Activated CD4-positive, alpha-beta T cell treated with anti-CD3 and anti-CD28 coated beads, Interleukin-2, amount 50 U/mL, for 24 hours (primary cell): Measurements from ENCODE around the gene CPNE5.

Source experiments
- DNase-seq, 2 donors: peaks; one replicate each; pipeline ENCODE4 v3.0.0-alpha.2; 2020; ENCODE audit warnings: low read depth in 1 of 2, low spot score in 1 of 2

The CPNE5 gene

GRCh38 chr6:36836111-36837021, 2.9 kb downstream of the CPNE5 start:
- DNase-seq: no peak

- DNase-seq: no peak
Observed at GRCh38 chr6:36834576-36835341, 4.5 kb downstream of the CPNE5 start.

DNA sequence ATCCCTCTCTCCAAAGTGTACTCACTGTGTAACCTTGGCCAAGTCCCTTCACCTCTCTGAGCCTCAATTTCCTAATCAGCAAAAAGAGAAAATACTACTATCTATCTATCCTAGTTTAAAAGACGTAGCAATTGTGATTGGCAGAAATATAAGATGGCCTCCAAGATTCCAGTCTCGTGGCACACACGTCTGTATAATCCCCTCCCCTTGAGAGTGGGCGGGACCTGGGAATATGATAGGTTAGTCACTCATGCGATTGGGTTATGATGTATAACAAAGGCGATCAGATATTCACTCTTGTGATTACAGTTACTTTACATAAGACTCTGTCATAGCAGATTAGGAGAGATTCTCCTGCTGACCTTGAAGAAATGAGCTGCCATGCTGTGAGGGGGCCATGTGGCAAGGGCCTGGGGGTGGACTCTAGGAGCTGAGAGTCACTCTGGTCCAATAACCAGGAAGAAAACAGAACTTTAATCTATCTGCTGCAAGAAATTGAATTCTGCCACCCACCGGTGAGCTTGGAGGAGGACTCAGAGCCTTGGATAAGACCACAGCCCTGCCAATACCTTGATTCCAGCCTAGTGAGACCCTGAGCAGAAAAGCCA, 6.0 kb downstream of the CPNE5 start:
- DNase-seq: no peak

GRCh38 chr6:36832313-36832712, 6.9 kb downstream of the CPNE5 start:
- no peak for DNase-seq

GRCh38 chr6:36830577-36830976, 8.7 kb downstream of the CPNE5 start:
- no peak for DNase-seq

- no peak for DNase-seq
Observed at GRCh38 chr6:36829919-36830544, 9.2 kb downstream of the CPNE5 start.

DNA sequence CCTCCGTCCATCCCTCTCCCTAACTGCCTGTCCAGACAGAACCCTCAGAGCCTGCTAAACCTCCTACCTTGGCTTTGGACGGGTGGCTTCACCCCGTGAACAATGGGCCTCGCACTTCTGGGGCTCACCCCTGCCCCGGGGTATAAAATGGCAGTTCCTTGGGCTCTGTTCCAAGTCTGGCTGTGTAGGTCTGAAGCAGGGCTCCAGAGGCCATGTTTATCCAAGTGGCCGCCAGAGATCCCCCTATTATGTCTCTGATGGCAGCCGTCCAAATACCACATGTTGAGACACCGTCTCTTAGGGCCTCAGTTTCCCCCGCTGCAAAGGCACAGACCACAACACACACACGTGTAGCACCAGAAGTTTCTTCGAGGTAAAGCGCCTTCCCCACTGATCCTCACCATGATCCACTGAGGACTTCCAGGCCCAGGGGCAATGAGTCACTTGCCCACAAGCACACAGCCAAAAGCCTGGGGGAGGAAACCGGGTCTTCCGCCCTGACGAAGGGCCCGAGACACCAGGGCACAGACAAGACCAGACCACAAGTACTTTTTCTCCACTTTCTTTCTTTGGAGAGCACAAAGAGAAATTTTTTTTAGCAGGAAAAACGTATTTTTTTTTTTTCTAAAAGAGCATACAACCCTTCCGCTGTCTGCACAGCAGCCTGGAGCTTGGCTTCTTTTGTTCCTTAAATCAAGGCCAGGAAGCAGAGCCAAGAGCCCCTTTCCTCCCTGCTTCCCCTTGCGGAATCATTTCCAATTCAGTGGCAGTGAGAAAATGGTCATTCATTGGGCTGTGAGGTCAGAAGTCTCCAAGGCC, 11.8 kb downstream of the CPNE5 start:
- DNase-seq: no peak

GRCh38 chr6:36826520-36827227, 12.6 kb downstream of the CPNE5 start:
- no peak for DNase-seq

DNA sequence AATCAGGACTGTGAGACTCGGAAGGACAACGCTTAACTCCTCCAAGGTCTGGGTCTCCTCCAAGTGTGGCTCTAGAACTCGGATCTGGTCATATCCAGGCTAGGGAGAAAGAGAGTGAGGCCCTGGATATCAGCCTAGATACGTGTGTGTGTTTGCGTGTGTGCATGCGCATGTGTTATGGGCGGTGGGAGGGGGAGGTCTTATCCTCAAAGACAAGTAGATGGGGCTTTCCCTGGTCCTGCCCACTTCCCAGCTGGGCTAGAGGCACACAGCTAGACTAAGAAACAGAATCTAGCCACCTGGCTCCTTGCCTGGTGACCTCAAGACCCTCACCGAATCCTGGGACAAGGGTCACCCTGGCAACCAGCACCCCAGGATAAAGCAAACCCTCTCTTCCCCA, 13.2 kb downstream of the CPNE5 start:
- no peak for DNase-seq

DNA sequence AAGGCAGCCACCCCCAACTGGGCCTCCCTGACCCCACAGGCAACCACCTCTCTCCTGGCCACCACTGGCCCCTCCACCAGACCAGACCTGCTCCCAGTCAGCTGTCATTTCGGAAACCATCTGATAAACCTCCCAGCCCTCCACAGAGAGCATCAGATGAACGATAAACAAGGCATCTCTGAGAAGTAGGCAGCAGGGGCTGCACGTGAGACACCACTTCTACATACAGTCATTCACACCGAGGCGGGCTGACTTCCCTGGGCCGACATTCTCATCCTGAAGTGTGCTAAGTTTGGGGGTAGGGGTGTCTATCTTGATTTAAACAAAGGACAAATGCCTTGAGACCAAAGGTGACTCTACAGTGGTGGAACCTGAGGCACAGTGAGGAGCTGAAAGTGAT, 13.8 kb downstream of the CPNE5 start:
- DNase-seq: no peak

GRCh38 chr6:36824253-36824652, 15.0 kb downstream of the CPNE5 start:
- DNase-seq: no peak

- no peak for DNase-seq
Observed at GRCh38 chr6:36823421-36824096, 15.7 kb downstream of the CPNE5 start.

- no peak for DNase-seq
Observed at GRCh38 chr6:36822506-36823269, 16.6 kb downstream of the CPNE5 start.

DNA sequence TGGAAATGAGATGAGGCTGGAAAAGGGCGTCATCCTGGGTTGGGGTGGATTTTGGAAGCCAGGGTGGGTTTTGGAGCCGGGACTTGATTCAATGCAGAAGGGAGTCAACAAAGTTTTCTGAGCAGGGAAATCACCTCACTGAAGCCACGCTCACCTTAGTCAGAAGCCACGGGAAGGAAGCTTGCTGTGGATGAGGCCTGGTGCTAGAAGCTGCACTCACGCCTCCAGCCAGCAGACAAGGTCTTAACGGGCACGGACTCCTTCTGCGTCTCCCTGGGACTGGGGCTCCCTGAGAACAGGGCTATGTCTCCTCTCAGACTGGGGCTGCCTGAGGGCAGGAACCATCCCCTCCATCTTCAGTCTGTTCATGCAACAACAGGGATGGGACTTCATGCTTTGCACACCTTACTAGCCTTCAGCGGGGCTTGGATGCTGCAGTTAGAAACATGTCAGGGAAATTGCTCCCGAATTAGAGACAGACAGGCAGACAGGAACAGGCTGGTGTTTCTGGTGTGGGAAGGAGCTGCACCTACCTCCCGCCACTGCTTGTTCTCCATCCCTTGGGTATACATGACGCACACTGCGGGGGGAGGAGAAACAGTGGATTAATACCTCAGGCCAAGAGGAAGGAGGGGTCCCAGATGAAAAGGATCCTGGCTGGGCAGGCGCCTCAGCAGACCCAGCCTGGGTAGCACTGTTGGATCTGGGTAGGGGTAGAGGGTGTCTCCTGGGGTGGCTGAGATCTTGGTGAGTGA, 17.5 kb downstream of the CPNE5 start:
- no peak for DNase-seq

GRCh38 chr6:36820700-36821580, 18.3 kb downstream of the CPNE5 start:
- DNase-seq: no peak

DNA sequence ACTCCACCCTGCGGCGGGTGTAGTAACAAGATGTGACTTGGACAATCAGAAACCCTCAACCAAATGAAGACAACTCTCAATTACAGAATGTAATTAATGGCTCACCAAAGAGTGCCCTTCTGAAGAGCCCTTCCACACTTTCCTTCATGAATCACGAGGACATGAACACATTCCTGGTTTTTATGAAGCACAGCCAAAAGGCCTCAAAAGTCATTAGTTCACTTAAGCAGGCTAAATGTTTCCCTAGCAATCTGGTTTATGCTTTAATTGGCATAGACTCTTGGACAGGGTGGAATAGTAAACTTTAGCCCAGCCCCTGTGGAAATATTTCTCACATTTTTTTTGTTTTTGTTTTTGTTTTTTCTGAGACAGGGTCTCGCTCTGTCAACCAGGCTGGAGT, 20.5 kb downstream of the CPNE5 start:
- DNase-seq: no peak

- no peak for DNase-seq
Observed at GRCh38 chr6:36817847-36818246, 21.4 kb downstream of the CPNE5 start.
